Skeletal muscle satellite cell (primary cell): ENCODE measurements around the gene KCNK13.

ENCODE experiments used
- H3K27me3 ChIP-seq: 2 replicates; pipeline ENCODE4 v1.7.0; 2013; ENCODE audit warnings: low read length; ENCODE audit not compliant: control insufficient read depth, insufficient read depth
- H3K36me3 ChIP-seq: 2 replicates; pipeline ENCODE4 v1.7.0; 2013; ENCODE audit warnings: mild to moderate bottlenecking, control low read depth, low read length; ENCODE audit not compliant: insufficient read depth
- H3K4me1 ChIP-seq: 2 replicates; pipeline ENCODE4 v1.7.0; 2013; ENCODE audit warnings: low read length; ENCODE audit not compliant: control insufficient read depth, insufficient read depth
- H3K4me2 ChIP-seq: 2 replicates; pipeline ENCODE4 v1.7.0; 2013; ENCODE audit warnings: mild to moderate bottlenecking, low read length
- H3K4me3 ChIP-seq: 2 replicates; pipeline ENCODE4 v1.7.0; 2013; ENCODE audit warnings: low read length
- H3K9ac ChIP-seq: 2 replicates; pipeline ENCODE4 v1.7.0; 2013; ENCODE audit warnings: mild to moderate bottlenecking, low read depth, low read length, moderate library complexity
- H3K9me3 ChIP-seq: replicated peaks from 2 replicates; pipeline ENCODE4 v1.7.0; 2013; ENCODE audit warnings: mild to moderate bottlenecking, control low read depth, low read length

Gene KCNK13

GRCh38 chr14:90107789-90108188, 46.0 kb downstream of the KCNK13 start:
- H3K36me3 ChIP-seq = no peaks in the 10 kb centered on the region
- H3K9me3 ChIP-seq = no peaks in the 10 kb centered on the region
- H3K4me1 ChIP-seq = peaks cover 4% of the 10 kb centered on the region
- H3K27me3 ChIP-seq = peaks cover 9% of the 10 kb centered on the region
- H3K4me3 ChIP-seq = no peak overlapping the region
- H3K4me2 ChIP-seq = no peak overlapping the region
- no peak overlapping the region for H3K9ac ChIP-seq

GRCh38 chr14:90109858-90110257, 48.1 kb downstream of the KCNK13 start:
- H3K9me3 ChIP-seq = no peaks in the 10 kb centered on the region
- no peaks in the 10 kb centered on the region for H3K36me3 ChIP-seq
- H3K4me2 ChIP-seq = no peak overlapping the region
- peaks cover 10% of the 10 kb centered on the region for H3K27me3 ChIP-seq
- no peak overlapping the region for H3K9ac ChIP-seq
- no peak overlapping the region for H3K4me3 ChIP-seq
- H3K4me1 ChIP-seq = peaks cover 4% of the 10 kb centered on the region

- peaks cover 28% of the 10 kb centered on the region for H3K27me3 ChIP-seq
- H3K4me3 ChIP-seq = no peak overlapping the region
- H3K9me3 ChIP-seq = no peaks in the 10 kb centered on the region
- no peaks in the 10 kb centered on the region for H3K36me3 ChIP-seq
- H3K4me1 ChIP-seq = peaks cover 4% of the 10 kb centered on the region
- no peak overlapping the region for H3K4me2 ChIP-seq
- H3K9ac ChIP-seq = no peak overlapping the region
Observed at GRCh38 chr14:90111895-90112534, 50.2 kb downstream of the KCNK13 start.

GRCh38 chr14:90114554-90114953, 52.8 kb downstream of the KCNK13 start:
- Histone ChIP-seq H3K4me1 (peaks cover 4% of the 10 kb centered on the region), H3K4me2 (no peak overlapping the region), H3K36me3 (no peaks in the 10 kb centered on the region), H3K9ac (no peak overlapping the region), H3K9me3 (no peaks in the 10 kb centered on the region), H3K27me3 (peaks cover 30% of the 10 kb centered on the region), H3K4me3 (no peak overlapping the region)

DNA sequence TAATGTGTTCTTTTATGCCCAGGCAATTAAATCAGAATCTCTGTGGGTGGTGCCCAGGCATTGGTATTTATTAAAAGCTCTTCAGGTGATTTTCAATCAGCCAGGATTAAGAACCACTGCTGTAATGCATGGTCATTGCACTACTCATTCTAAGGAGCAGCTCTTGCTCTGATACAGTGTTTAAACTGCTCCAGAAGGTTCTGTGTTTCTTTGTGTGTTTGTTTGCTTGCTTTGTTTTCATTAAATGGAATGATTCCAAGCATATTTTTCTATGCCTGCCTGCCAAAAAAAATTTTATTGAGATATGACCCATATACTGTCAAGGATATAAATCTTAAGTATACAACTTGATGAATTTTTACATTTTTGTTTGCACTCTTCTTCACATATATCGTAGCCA, 54.0 kb downstream of the KCNK13 start:
- no peak overlapping the region for H3K4me3 ChIP-seq
- H3K27me3 ChIP-seq = peaks cover 30% of the 10 kb centered on the region
- H3K9ac ChIP-seq = no peak overlapping the region
- no peaks in the 10 kb centered on the region for H3K9me3 ChIP-seq
- no peak overlapping the region for H3K4me2 ChIP-seq
- H3K36me3 ChIP-seq = no peaks in the 10 kb centered on the region
- H3K4me1 ChIP-seq = peaks cover 4% of the 10 kb centered on the region

DNA sequence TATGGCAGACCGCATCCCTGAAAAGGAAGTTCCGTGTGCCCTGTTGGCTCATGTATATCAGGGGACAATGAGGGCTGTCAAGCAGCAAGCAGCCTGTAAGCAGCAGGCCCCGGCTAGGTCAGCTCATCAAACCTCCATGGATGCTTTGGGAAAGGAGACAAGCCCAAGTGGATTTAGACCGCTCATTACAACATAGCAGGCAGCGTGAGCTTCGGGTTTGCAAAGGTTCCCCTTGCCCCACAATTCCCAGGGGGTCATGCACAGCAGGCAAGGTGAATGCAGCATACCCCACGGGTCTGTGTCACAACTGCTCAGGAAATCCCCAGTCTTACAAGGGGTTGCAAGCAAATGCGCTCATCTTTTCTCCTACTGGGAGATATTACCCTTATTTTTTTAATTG, 54.6 kb downstream of the KCNK13 start:
- peaks cover 30% of the 10 kb centered on the region for H3K27me3 ChIP-seq
- H3K4me2 ChIP-seq = no peak overlapping the region
- H3K4me1 ChIP-seq = peaks cover 4% of the 10 kb centered on the region
- no peak overlapping the region for H3K4me3 ChIP-seq
- H3K36me3 ChIP-seq = no peaks in the 10 kb centered on the region
- no peak overlapping the region for H3K9ac ChIP-seq
- no peaks in the 10 kb centered on the region for H3K9me3 ChIP-seq

DNA sequence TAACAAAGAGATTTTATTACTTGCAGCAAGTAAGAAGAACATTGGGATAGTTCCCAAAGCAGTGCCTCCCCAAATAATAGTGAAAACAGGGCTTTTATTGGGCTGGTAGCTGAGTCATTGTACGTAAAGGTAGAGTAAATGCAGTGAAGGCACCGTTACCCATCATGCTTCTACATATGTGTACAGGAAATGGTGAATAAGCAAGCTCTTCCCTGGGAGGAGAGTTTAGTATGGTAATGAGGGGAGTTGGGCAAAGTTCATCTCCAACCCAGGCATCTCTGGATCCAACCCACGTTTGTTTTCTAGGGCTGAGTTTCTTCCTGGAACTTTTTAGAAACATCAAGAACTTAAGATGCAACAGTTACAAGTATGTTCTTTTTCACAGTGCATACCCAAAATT, 56.2 kb downstream of the KCNK13 start:
- H3K27me3 ChIP-seq = peaks cover 37% of the 10 kb centered on the region
- H3K9ac ChIP-seq = no peak overlapping the region
- H3K4me2 ChIP-seq = no peak overlapping the region
- H3K4me3 ChIP-seq = no peak overlapping the region
- H3K9me3 ChIP-seq = no peaks in the 10 kb centered on the region
- no peaks in the 10 kb centered on the region for H3K4me1 ChIP-seq
- no peaks in the 10 kb centered on the region for H3K36me3 ChIP-seq

DNA sequence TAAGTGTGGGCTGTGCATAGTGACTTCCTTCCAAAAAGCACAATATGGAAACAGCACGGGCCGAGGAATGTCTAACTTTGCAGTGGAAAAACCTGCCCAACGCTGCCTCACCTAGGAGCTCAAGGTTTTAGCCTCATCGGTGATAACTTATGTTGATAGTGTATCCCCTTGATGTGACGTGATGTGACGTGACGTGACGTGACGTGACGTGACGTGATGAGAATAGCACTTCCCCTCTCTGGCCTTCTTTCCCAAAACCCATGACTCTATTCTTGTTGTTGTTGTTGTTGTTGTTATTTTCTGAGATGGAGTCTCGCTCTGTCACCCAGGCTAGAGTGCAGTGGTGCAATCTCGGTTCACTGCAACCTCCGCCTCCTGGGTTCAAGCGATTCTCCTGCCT, 64.5 kb downstream of the KCNK13 start:
- no peaks in the 10 kb centered on the region for H3K36me3 ChIP-seq
- H3K4me1 ChIP-seq = no peaks in the 10 kb centered on the region
- H3K4me3 ChIP-seq = no peak overlapping the region
- H3K4me2 ChIP-seq = no peak overlapping the region
- H3K9me3 ChIP-seq = no peaks in the 10 kb centered on the region
- no peak overlapping the region for H3K9ac ChIP-seq
- peaks cover 19% of the 10 kb centered on the region for H3K27me3 ChIP-seq

GRCh38 chr14:90132821-90133570, 71.2 kb downstream of the KCNK13 start:
- Histone ChIP-seq H3K4me1 (no peaks in the 10 kb centered on the region), H3K27me3 (peaks cover 16% of the 10 kb centered on the region), H3K4me2 (no peak overlapping the region), H3K9ac (no peak overlapping the region), H3K9me3 (no peaks in the 10 kb centered on the region), H3K4me3 (no peak overlapping the region), H3K36me3 (no peaks in the 10 kb centered on the region)

DNA sequence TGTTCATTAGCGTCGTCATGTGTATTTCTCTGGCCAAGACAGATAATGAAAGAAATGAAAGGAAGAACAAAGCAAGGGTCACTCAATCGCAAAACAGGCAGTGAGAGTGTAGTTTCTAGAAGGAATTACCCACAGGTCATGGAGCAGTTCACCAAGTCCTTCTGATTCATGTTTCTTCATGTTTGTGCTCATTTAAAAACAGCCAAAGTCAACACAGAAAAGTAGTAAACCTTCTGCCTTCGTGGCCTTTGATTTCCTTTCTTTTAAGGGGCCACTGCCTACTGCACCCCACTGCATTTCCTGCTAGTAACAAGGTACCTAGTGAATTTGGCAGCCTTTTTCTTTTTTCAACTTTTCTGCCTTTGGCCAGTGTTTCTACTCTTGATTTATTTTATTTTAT, 75.1 kb downstream of the KCNK13 start:
- peaks cover 16% of the 10 kb centered on the region for H3K27me3 ChIP-seq

DNA sequence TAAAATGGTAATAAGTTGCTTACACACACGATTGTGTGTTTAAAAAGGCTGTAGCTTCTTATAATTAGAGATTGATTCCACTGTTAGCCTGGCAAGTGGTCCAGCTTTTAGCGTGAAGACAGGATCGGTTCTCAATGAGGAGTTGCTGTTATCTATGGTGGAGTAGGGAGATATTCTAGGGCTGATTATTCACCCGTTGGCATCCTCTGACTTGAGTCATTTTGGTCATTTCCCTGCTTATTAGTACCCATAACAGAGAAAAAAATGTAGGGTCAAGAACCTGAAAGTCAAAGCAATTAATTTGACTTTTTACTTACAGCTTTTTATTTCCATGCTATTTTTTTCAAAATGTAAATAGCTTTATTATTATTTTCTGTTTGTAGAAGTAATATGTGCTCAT, 76.0 kb downstream of the KCNK13 start:
- Histone ChIP-seq H3K9ac (no peak overlapping the region), H3K9me3 (no peaks in the 10 kb centered on the region), H3K27me3 (peaks cover 18% of the 10 kb centered on the region), H3K4me1 (peaks cover 14% of the 10 kb centered on the region), H3K4me2 (no peak overlapping the region), H3K36me3 (no peaks in the 10 kb centered on the region), H3K4me3 (no peak overlapping the region)

More for the DNA sequence above, 75.1 kb downstream of the KCNK13 start:
- Histone ChIP-seq H3K4me2 (no peak overlapping the region), H3K9me3 (no peaks in the 10 kb centered on the region), H3K9ac (no peak overlapping the region), H3K4me3 (no peak overlapping the region), H3K4me1 (peaks cover 14% of the 10 kb centered on the region), H3K36me3 (no peaks in the 10 kb centered on the region)

DNA sequence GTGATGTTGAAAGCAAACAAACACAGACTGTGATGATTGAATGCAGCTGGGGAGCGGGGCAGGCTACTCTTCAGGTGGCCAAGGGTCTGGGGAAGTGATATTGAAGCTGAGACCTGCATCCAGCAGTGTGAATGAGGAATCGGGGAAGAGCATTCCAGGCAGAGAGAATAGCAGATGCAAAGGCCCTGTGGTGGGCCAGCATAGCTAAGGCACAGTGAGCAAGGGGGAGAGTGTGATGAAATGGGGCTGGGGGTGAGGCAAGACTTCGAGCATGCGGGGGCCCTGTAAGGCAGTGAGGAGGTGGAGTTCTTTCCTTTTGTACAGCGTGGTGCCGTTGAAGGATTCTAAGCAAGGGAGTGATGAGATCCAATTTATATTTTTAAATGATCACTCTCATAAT, 77.4 kb downstream of the KCNK13 start:
- Histone ChIP-seq H3K36me3 (no peaks in the 10 kb centered on the region), H3K4me1 (peaks cover 14% of the 10 kb centered on the region), H3K9ac (no peak overlapping the region), H3K27me3 (peaks cover 22% of the 10 kb centered on the region), H3K4me3 (no peak overlapping the region), H3K9me3 (no peaks in the 10 kb centered on the region), H3K4me2 (no peak overlapping the region)
